Neuronal stem cell (in vitro differentiated cells): ENCODE measurements around the gene GRM8.

Experiments
- DNase-seq: peaks from one replicate; pipeline ENCODE4 v3.0.0-alpha.2; 2013; ENCODE audit warnings: low spot score
- H2AFZ ChIP-seq: one replicate; pipeline ENCODE4 v1.6.1; 2013; ENCODE audit warnings: mild to moderate bottlenecking, low read length, inconsistent platforms
- H2AK5ac ChIP-seq: 2 replicates; pipeline ENCODE4 v1.6.1; 2013; ENCODE audit warnings: low read depth, mild to moderate bottlenecking, inconsistent platforms, low read length, moderate library complexity, mixed read lengths
- H2BK120ac ChIP-seq: 2 replicates; pipeline ENCODE4 v1.6.1; 2013; ENCODE audit warnings: low read depth, mild to moderate bottlenecking, inconsistent platforms, low read length, moderate library complexity, mixed read lengths
- H2BK12ac ChIP-seq: one replicate; pipeline ENCODE4 v1.6.1; 2013; ENCODE audit warnings: low read length, inconsistent platforms
- H2BK15ac ChIP-seq: 2 replicates; pipeline ENCODE4 v1.6.1; 2013; ENCODE audit warnings: mild to moderate bottlenecking, low read length, inconsistent platforms, mixed read lengths
- H2BK5ac ChIP-seq: one replicate; pipeline ENCODE4 v1.6.1; 2013; ENCODE audit warnings: inconsistent platforms, mild to moderate bottlenecking, low read length, moderate library complexity
- H3K14ac ChIP-seq: one replicate; pipeline ENCODE4 v1.6.1; 2013; ENCODE audit warnings: low read length, inconsistent platforms
- H3K18ac ChIP-seq: 2 replicates; pipeline ENCODE4 v1.6.1; 2013; ENCODE audit warnings: low read length, inconsistent platforms
- H3K23ac ChIP-seq: 2 replicates; pipeline ENCODE4 v1.6.1; 2013; ENCODE audit warnings: low read depth, mild to moderate bottlenecking, mixed read lengths, low read length, inconsistent platforms; ENCODE audit not compliant: poor library complexity
- H3K27ac ChIP-seq: replicated peaks from 3 replicates; pipeline ENCODE4 v1.5.1; 2013; ENCODE audit warnings: low read length, inconsistent platforms
- H3K27me3 ChIP-seq, 3 experiments: 2 replicates each; pipeline ENCODE4 v1.6.1; 2013; ENCODE audit warnings: low read length in 3 of 3, mild to moderate bottlenecking in 2 of 3, inconsistent platforms in 1 of 3, low read depth in 1 of 3, mixed read lengths in 1 of 3, moderate library complexity in 1 of 3; ENCODE audit not compliant: control insufficient read depth in 3 of 3, insufficient read depth in 3 of 3
- H3K36me3 ChIP-seq, 2 donors: replicated peaks in 1 of 2; 2 replicates each; pipeline ENCODE4 v1.6.1; 2013; ENCODE audit warnings: low read length in 2 of 2; ENCODE audit not compliant: control insufficient read depth in 2 of 2, insufficient read depth in 2 of 2
- H3K4ac ChIP-seq: 2 replicates; pipeline ENCODE4 v1.6.1; 2013; ENCODE audit warnings: inconsistent platforms, mild to moderate bottlenecking, low read length, moderate library complexity
- H3K4me1 ChIP-seq, 2 donors: 1 replicate in 1 of 2; 2 replicates in 1 of 2; pipeline ENCODE4 v1.6.1; 2013; ENCODE audit warnings: low read length in 2 of 2, low read depth in 1 of 2; ENCODE audit not compliant: control insufficient read depth in 2 of 2, insufficient read depth in 1 of 2
- H3K4me2 ChIP-seq: one replicate; pipeline ENCODE4 v1.6.1; 2013; ENCODE audit warnings: mild to moderate bottlenecking, low read length, inconsistent platforms; ENCODE audit not compliant: insufficient read depth, poor library complexity, severe bottlenecking
- H3K4me3 ChIP-seq, 2 donors: 2 replicates each; pipeline ENCODE4 v1.5.1; 2013; ENCODE audit warnings: low read length in 2 of 2, mild to moderate bottlenecking in 2 of 2, inconsistent platforms in 1 of 2, moderate library complexity in 1 of 2
- H3K79me1 ChIP-seq: one replicate; pipeline ENCODE4 v1.6.1; 2013; ENCODE audit warnings: low read depth, mild to moderate bottlenecking, inconsistent platforms, low read length, moderate library complexity
- H3K9ac ChIP-seq: one replicate; pipeline ENCODE4 v1.6.1; 2013; ENCODE audit warnings: mild to moderate bottlenecking, low read depth, low read length, inconsistent platforms; ENCODE audit not compliant: poor library complexity
- H3K9me3 ChIP-seq, 2 donors: replicated peaks in 1 of 2; 2 replicates each; pipeline versions ENCODE3 to v1.6.1; 2013; ENCODE audit warnings: low read length in 2 of 2, mild to moderate bottlenecking in 2 of 2, inconsistent platforms in 1 of 2, low read depth in 1 of 2, mixed read lengths in 1 of 2, moderate library complexity in 1 of 2; ENCODE audit not compliant: control insufficient read depth in 2 of 2, insufficient read depth in 1 of 2
- H4K8ac ChIP-seq: one replicate; pipeline ENCODE4 v1.6.1; 2013; ENCODE audit warnings: low read depth, mild to moderate bottlenecking, inconsistent platforms, low read length, moderate library complexity
- H4K91ac ChIP-seq: one replicate; pipeline ENCODE4 v1.6.1; 2013; ENCODE audit warnings: low read length, low read depth, mild to moderate bottlenecking, inconsistent platforms; ENCODE audit not compliant: poor library complexity
- whole genome bisulfite sequencing, 2 donors: extraction: QIAGEN DNeasy Blood & Tissue Kit; methylation state at CpG; one replicate each; pipeline ENCODE4 v1.1.7; 2013; ENCODE audit warnings: missing lambda C conversion rate in 2 of 2, mixed read lengths in 1 of 2; ENCODE audit not compliant: insufficient read length in 2 of 2, insufficient replicate concordance in 1 of 2; ENCODE audit errors: extremely low coverage in 2 of 2; 5-methylcytosine and 5-hydroxymethylcytosine counted together

GRM8 gene

DNA sequence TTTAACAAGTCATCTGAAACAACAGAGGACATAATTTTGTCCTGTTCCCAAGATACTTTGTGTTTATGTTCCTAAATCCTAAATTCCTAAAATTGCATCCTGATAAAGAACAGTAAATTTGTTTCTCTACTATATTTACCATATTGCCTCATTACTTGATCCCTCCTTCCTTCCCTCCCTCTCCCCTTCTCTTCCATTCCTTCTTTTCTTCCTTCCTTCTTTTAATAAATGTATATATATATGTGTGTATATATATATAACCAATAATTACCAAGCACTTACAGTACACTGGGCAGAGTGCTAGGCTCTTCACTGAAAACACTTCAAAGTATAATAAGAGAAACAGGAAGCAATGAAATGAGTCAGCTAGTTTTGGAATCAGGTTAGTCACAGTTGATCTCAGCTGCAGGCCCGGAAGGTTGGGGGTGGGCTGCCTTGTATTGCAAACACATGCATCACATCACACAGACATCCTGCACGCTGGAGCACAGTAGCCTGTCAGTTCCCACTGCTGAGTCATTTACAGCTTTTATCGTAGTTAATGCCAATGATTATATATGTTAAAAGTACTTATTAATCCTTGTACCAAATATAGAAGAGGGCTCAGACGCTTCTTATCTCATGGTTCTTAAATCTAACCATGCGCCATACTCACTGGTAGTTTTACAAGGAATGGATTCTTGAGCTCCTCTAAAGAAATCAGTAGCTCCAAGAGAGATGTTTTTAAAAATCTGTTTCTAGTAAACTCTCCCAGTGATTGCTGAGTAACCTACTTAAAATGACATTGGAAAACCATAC, 551.7 kb downstream of the GRM8 start:
- Histone ChIP-seq H3K4me1 (peaks cover 0 to 6% of the 10 kb centered on the region in 2 donors), H4K8ac (no peak overlapping the region), H4K91ac (no peak overlapping the region), H3K79me1 (no peaks in the 10 kb centered on the region), H3K23ac (no peak overlapping the region), H3K27ac (no peak overlapping the region), H3K36me3 (no peaks in the 10 kb centered on the region), H3K14ac (peak overlapping the region; percentile 56), H3K4ac (no peak overlapping the region), H2AK5ac (no peak overlapping the region), H3K4me2 (no peak overlapping the region), H3K4me3 (peak overlapping the region in 1 of 2 donors; percentile 13), H3K9me3 (no peaks in the 10 kb centered on the region), H2BK12ac (no peak overlapping the region), H2BK120ac (no peak overlapping the region), H3K9ac (no peak overlapping the region), H2AFZ (peak overlapping the region; percentile 80), H2BK5ac (no peak overlapping the region), H3K18ac (no peak overlapping the region), H2BK15ac (no peak overlapping the region), H3K27me3 (no peaks in the 10 kb centered on the region)
- WGBS, 2 donors = no CpG with 5 or more reads among the region's 5 CpGs
- peak; percentile 21 for DNase-seq

DNA sequence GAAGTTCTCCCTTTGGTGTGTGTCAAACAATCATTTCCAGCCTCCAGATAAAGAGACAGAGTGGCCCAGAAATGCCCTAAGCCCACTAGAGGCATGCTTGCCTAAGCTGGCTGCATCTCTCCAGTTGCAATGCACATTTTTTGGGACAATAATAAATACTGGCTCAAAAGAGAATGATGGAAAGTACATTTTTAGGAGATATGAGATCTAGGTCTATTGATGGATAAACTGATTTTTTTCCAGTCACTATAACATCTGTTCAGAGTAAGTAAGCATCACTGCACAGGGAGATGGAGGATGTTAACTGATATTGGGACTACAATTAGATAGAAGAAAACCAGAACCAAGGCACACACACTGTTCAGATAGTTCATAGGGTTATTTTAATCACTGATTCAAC, 553.0 kb downstream of the GRM8 start:
- H3K14ac ChIP-seq = no peak overlapping the region
- no peak overlapping the region for H4K91ac ChIP-seq
- H3K27me3 ChIP-seq = no peaks in the 10 kb centered on the region
- no peak overlapping the region for H3K4me3 ChIP-seq
- no peaks in the 10 kb centered on the region for H3K9me3 ChIP-seq
- no peak overlapping the region for H4K8ac ChIP-seq
- no peak overlapping the region for H3K23ac ChIP-seq
- H2AFZ ChIP-seq = no peak overlapping the region
- H3K36me3 ChIP-seq = no peaks in the 10 kb centered on the region
- H3K27ac ChIP-seq = no peak overlapping the region
- no peak overlapping the region for H3K4me2 ChIP-seq
- H2BK12ac ChIP-seq = no peak overlapping the region
- H3K4ac ChIP-seq = no peak overlapping the region
- H2BK15ac ChIP-seq = no peak overlapping the region
- no peak overlapping the region for H2BK120ac ChIP-seq
- H2AK5ac ChIP-seq = no peak overlapping the region
- DNase-seq = no peak
- peaks cover 0 to 6% of the 10 kb centered on the region in 2 donors for H3K4me1 ChIP-seq
- no peak overlapping the region for H2BK5ac ChIP-seq
- H3K79me1 ChIP-seq = no peaks in the 10 kb centered on the region
- H3K9ac ChIP-seq = no peak overlapping the region
- H3K18ac ChIP-seq = no peak overlapping the region

DNA sequence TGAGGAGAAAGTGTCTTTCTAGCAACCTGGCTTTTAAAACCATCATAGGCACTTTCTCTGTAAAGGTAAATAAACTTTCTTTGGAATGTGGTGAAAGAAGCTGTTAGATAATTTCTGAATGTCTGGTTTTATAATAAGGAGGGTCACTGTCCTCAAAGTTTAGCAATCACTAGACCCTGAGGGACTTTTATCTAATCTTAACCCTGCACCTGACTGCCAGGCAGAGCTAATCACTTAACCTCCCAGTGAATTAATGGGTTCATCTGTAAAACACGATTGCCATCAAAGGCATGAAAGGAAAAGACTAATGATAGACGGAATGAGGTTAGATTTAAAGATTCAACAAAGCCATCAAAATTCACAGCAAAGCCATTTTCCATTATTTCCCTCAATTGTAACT, 553.8 kb downstream of the GRM8 start:
- Histone ChIP-seq H3K9me3 (no peaks in the 10 kb centered on the region), H2BK120ac (no peak overlapping the region), H2AK5ac (no peak overlapping the region), H3K23ac (no peak overlapping the region), H4K8ac (no peak overlapping the region), H3K4me2 (no peak overlapping the region), H3K14ac (no peak overlapping the region), H3K79me1 (no peaks in the 10 kb centered on the region), H2AFZ (no peak overlapping the region), H3K4ac (no peak overlapping the region), H3K4me3 (no peak overlapping the region), H3K27ac (no peak overlapping the region), H4K91ac (no peak overlapping the region), H3K36me3 (no peaks in the 10 kb centered on the region), H2BK12ac (no peak overlapping the region), H3K4me1 (peaks cover 0 to 6% of the 10 kb centered on the region in 2 donors), H2BK15ac (no peak overlapping the region), H3K18ac (no peak overlapping the region), H3K27me3 (no peaks in the 10 kb centered on the region), H2BK5ac (no peak overlapping the region), H3K9ac (no peak overlapping the region)
- WGBS, 2 donors = no CpG with 5 or more reads among the region's 2 CpGs
- DNase-seq = no peak

DNA sequence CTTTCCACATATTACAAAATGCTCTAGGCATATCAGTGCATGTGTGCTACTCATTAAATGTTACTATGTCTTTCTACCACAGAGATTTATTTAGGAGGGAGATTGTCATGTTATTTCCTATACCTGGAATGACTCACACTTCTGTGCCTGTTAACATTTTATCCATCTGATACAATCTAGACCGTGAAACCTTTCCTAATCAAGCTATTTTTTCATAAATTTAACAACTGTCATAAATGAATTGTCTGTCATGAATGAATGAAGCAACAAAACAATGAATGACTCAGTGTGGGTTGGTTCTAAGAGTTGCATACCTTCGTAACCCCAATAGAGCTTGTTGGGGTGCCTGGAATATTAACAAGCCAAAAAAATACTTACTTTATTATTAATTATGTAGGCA, 554.3 kb downstream of the GRM8 start:
- Histone ChIP-seq H3K27me3 (no peaks in the 10 kb centered on the region), H3K4ac (no peak overlapping the region), H3K27ac (no peak overlapping the region), H2BK12ac (no peak overlapping the region), H3K79me1 (no peaks in the 10 kb centered on the region), H2BK120ac (no peak overlapping the region), H2AK5ac (no peak overlapping the region), H3K4me1 (peaks cover 0 to 6% of the 10 kb centered on the region in 2 donors), H4K8ac (no peak overlapping the region), H3K4me2 (no peak overlapping the region), H2AFZ (no peak overlapping the region), H2BK5ac (no peak overlapping the region), H4K91ac (no peak overlapping the region), H3K9ac (no peak overlapping the region), H3K36me3 (no peaks in the 10 kb centered on the region), H3K9me3 (no peaks in the 10 kb centered on the region), H3K4me3 (no peak overlapping the region), H3K14ac (no peak overlapping the region), H3K18ac (no peak overlapping the region), H2BK15ac (no peak overlapping the region), H3K23ac (no peak overlapping the region)
- WGBS, 2 donors = no CpG with 5 or more reads among the region's 2 CpGs
- DNase-seq = no peak
